Prostate gland (tissue), 2 donors: ENCODE results near the gene TOPAZ1. TPM values are rescaled to one million over a fixed set of nuclear protein-coding genes. Genes with fewer than 3 reads are reported as not detected.

Source experiments
- DNase-seq: peaks from one replicate; pipeline ENCODE4 v3.0.0-alpha.2; 2019; ENCODE audit warnings: low spot score
- H3K27ac ChIP-seq, 2 donors: fragments of 200-600 bp; sonication (generic); 2 replicates each; pipeline ENCODE4 v1.5.1; 2017 to 2019
- H3K27me3 ChIP-seq: fragments of 200-600 bp; sonication (generic); replicated peaks from 2 replicates; pipeline ENCODE4 v1.5.1; 2019; ENCODE audit not compliant: insufficient read depth
- H3K36me3 ChIP-seq, 2 donors: fragments of 200-600 bp; sonication (generic); 1 replicate in 1 of 2; 2 replicates in 1 of 2; pipeline versions ENCODE4 v1.5.1 to v1.8.1; 2017 to 2019
- H3K4me1 ChIP-seq: fragments of 200-600 bp; sonication (generic); replicated peaks from 2 replicates; pipeline ENCODE4 v1.5.1; 2019
- H3K4me3 ChIP-seq, 2 donors: fragments of 200-600 bp; sonication (generic); 2 replicates each; pipeline ENCODE4 v1.5.1; 2017 to 2019
- H3K9me3 ChIP-seq: fragments of 200-600 bp; sonication (generic); 2 replicates; pipeline ENCODE4 v1.5.1; 2017
- POLR2A ChIP-seq: fragments of 450-650 bp; IDR thresholded peaks from one replicate; pipeline ENCODE4 v1.6.1; 2016; ENCODE audit warnings: antibody characterized with exemption, mild to moderate bottlenecking
- POLR2AphosphoS5 ChIP-seq: sonication (generic); formaldehyde crosslinking; IDR thresholded peaks from one replicate; pipeline ENCODE4 v1.6.1; 2017; ENCODE audit warnings: antibody characterized with exemption
- WGBS: methylation state at CpG from one replicate; pipeline ENCODE4 v1.1.5; 2018; 5-methylcytosine and 5-hydroxymethylcytosine counted together
- intact Hi-C: fragments of 100-400 bp; cut with DNase I; formaldehyde crosslinking; loops from one replicate; pipeline ENCODE4 v1.14.2; 2022
- total RNA-seq, 2 donors: library from RNA; depleted of rRNA; stranded (reverse); fragments of >200 nt; gene quantifications; one replicate each; pipeline ENCODE4 v1.1.0, GENCODE V29; 2016
- TF ChIP-seq, protein P1 (sequence below), 4 experiments: fragments of 200-600 bp in 2 of 4; fragments of 450-650 bp in 2 of 4; sonication (generic) in 2 of 4; IDR thresholded peaks; 1 replicate in 3 of 4; 2 replicates in 1 of 4; pipeline ENCODE4 v1.5.1; 2016 to 2019; ENCODE audit warnings: antibody characterized with exemption in 4 of 4, mild to moderate bottlenecking in 2 of 4, moderate library complexity in 2 of 4

The TOPAZ1 gene
- total RNA-seq, 2 donors from 2014 or later = 3.4 TPM; not detected in 1

DNA sequence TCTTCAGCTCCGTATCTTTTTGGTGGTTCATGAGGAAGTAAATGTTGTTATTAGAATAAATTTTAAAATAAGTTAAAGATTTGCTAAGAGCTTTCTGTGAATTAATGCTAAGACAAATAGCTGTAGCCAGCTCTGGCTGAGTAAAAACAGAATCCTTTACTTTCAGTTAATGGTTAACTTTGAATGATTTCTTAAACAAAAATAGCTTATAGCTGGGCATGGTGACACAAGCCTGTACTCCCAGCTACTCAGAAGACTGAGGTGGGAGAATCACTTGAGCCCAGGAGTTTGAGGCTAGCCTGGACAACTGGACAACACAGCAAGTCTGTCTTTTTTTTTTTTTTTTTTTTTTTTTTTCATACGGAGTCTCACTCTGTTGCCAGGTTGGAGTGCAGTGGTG is 121.9 kb downstream of the TOPAZ1 start:
- Histone ChIP-seq H3K27me3 (no peaks in the 10 kb centered on the region), H3K4me1 (no peaks in the 10 kb centered on the region), H3K36me3 (no peaks in the 10 kb centered on the region), H3K9me3 (no peaks in the 10 kb centered on the region), H3K4me3 (no peak overlapping the region), H3K27ac (no peak overlapping the region)
- DNase-seq = no peak
- TF ChIP-seq, protein P1, sequence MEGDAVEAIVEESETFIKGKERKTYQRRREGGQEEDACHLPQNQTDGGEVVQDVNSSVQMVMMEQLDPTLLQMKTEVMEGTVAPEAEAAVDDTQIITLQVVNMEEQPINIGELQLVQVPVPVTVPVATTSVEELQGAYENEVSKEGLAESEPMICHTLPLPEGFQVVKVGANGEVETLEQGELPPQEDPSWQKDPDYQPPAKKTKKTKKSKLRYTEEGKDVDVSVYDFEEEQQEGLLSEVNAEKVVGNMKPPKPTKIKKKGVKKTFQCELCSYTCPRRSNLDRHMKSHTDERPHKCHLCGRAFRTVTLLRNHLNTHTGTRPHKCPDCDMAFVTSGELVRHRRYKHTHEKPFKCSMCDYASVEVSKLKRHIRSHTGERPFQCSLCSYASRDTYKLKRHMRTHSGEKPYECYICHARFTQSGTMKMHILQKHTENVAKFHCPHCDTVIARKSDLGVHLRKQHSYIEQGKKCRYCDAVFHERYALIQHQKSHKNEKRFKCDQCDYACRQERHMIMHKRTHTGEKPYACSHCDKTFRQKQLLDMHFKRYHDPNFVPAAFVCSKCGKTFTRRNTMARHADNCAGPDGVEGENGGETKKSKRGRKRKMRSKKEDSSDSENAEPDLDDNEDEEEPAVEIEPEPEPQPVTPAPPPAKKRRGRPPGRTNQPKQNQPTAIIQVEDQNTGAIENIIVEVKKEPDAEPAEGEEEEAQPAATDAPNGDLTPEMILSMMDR (IDR thresholded peaks at IDR 0.05) = no peak
- no peak for TF ChIP-seq POLR2A
- TF ChIP-seq POLR2AphosphoS5 = no peak
- intact Hi-C loops = no loop called here
- 82% methylated on average over 2 of the region's 2 CpGs for WGBS

DNA sequence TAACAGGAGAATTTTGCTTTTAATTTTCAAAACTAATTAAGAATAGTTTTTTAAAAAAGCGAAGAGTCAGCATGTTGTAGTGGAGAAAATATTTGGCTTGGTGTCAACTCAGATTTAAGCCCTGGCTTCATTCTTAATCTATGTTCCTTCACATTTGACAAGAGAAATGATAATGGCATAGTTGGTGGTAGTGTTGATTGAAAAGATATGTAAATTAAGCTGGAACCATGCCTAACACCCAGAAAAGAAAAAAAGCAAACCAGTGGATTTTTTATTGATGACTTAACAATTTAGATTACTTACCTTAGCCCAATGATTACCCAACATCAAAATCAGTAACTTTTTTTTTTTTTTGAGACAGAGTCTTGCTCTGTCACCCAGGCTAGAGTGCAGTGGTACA is 124.3 kb downstream of the TOPAZ1 start:
- H3K4me1 ChIP-seq = no peaks in the 10 kb centered on the region
- H3K4me3 ChIP-seq = no peak overlapping the region
- TF ChIP-seq, protein P1 (IDR thresholded peaks at IDR 0.05) = no peak
- TF ChIP-seq POLR2A (no peak), POLR2AphosphoS5 (no peak)
- no peaks in the 10 kb centered on the region for H3K36me3 ChIP-seq
- no peak for DNase-seq
- H3K27ac ChIP-seq = no peak overlapping the region
- intact Hi-C loops = no loop called here
- WGBS = 100% methylated on average over 1 of the region's 1 CpG
- H3K27me3 ChIP-seq = no peaks in the 10 kb centered on the region
- no peaks in the 10 kb centered on the region for H3K9me3 ChIP-seq

DNA sequence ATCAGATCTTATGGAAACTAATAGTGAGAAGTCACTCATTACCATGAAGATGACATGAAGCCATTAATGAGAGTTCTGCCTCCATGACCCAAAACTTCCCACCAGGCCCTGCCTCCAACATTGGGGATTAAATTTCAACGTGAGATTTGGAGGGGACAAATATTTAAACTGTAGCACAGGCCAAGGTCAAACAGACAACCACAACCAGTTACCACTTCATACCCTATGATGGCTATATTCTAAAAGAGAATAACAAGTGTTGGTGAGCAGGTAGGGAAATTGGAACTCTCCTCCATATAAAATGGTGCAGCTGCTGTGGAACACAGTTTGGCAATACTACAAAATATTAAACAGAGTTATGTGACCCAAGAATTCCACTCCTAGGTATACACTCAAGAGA is 133.8 kb downstream of the TOPAZ1 start:
- H3K4me1 ChIP-seq = no peaks in the 10 kb centered on the region
- intact Hi-C loops = no loop called here
- no peaks in the 10 kb centered on the region for H3K36me3 ChIP-seq
- no peaks in the 10 kb centered on the region for H3K27me3 ChIP-seq
- 95% methylated on average over 1 of the region's 1 CpG for WGBS
- no peak for TF ChIP-seq POLR2A
- no peak for DNase-seq
- no peak overlapping the region for H3K4me3 ChIP-seq
- no peaks in the 10 kb centered on the region for H3K9me3 ChIP-seq
- H3K27ac ChIP-seq = no peak overlapping the region

Other genes with a start within 250 kb of the TOPAZ1 start
- gene TCAIM, start 96.9 kb downstream of the TOPAZ1 start, total RNA-seq = 10 to 100 TPM; 36.2 to 39.7 TPM
- gene ZNF445, start 235.8 kb downstream of the TOPAZ1 start, total RNA-seq = 10 to 100 TPM; 10.8 to 17.9 TPM